SK-N-SH treated with all-trans-retinoic acid at 6 μM for 48 hours (cell line): ENCODE data around the gene ADPRHL1.

Experiments used
- ATAC-seq: fragments of 200-7000 bp; cut with Tn5 transposase; 3 replicates; pipeline ENCODE4 v1.9.1; 2020; ENCODE audit warnings: mild to moderate bottlenecking, moderate library complexity
- ARNTL ChIP-seq: fragments of 450-650 bp; formaldehyde crosslinking; IDR thresholded peaks from 2 replicates; pipeline ENCODE4 v1.5.0; 2020; ENCODE audit warnings: low read depth, mild to moderate bottlenecking, moderate library complexity, borderline replicate concordance
- BACH2 ChIP-seq: fragments of 250-450 bp; sonication (Bioruptor Pico); IDR thresholded peaks from 2 replicates; pipeline ENCODE4 v1.9.0; 2021; ENCODE audit warnings: mild to moderate bottlenecking, borderline replicate concordance
- CSDC2 ChIP-seq: fragments of 250-450 bp; sonication (Bioruptor Pico); IDR thresholded peaks from 2 replicates; pipeline ENCODE4 v1.5.0; 2020; ENCODE audit warnings: mild to moderate bottlenecking, moderate library complexity
- ESRRG ChIP-seq: fragments of 250-450 bp; sonication (Bioruptor Pico); IDR thresholded peaks from 2 replicates; pipeline ENCODE4 v1.6.1; 2021; ENCODE audit warnings: mild to moderate bottlenecking
- GLIS3 ChIP-seq: fragments of 250-450 bp; sonication (Bioruptor Pico); IDR thresholded peaks from 2 replicates; pipeline ENCODE4 v1.5.0; 2020; ENCODE audit warnings: mild to moderate bottlenecking, moderate library complexity
- ISL1 ChIP-seq: fragments of 250-450 bp; sonication (Bioruptor Pico); IDR thresholded peaks from 2 replicates; pipeline ENCODE4 v2.1.2; 2022; ENCODE audit warnings: mild to moderate bottlenecking, moderate library complexity
- OSR1 ChIP-seq: fragments of 250-450 bp; sonication (Bioruptor Pico); IDR thresholded peaks from 2 replicates; pipeline ENCODE4 v1.8.0; 2022; ENCODE audit warnings: moderate library complexity, mild to moderate bottlenecking, inconsistent platforms
- PPARA ChIP-seq: fragments of 250-450 bp; sonication (Bioruptor Pico); IDR thresholded peaks from 2 replicates; pipeline ENCODE4 v1.5.0; 2020; ENCODE audit warnings: mild to moderate bottlenecking, borderline replicate concordance
- RARB ChIP-seq: fragments of 250-450 bp; sonication (Bioruptor Pico); IDR thresholded peaks from 2 replicates; pipeline ENCODE4 v1.8.0; 2021; ENCODE audit warnings: mild to moderate bottlenecking, moderate library complexity
- SNAI2 ChIP-seq: fragments of 250-450 bp; sonication (Bioruptor Pico); IDR thresholded peaks from 2 replicates; pipeline ENCODE4 v1.5.0; 2020; ENCODE audit warnings: mild to moderate bottlenecking, moderate library complexity
- TCF4 ChIP-seq: fragments of 250-450 bp; sonication (Bioruptor Pico); IDR thresholded peaks from 2 replicates; pipeline ENCODE4 v1.8.0; 2021; ENCODE audit warnings: mild to moderate bottlenecking, moderate library complexity, borderline replicate concordance
- TOX ChIP-seq: fragments of 250-450 bp; sonication (Bioruptor Pico); IDR thresholded peaks from 2 replicates; pipeline ENCODE4 v1.8.0; 2021; ENCODE audit warnings: mild to moderate bottlenecking, moderate library complexity, borderline replicate concordance
- ZC3H10 ChIP-seq: fragments of 250-450 bp; sonication (Bioruptor Pico); IDR thresholded peaks from 2 replicates; pipeline ENCODE4 v1.5.1; 2021; ENCODE audit warnings: mild to moderate bottlenecking, moderate library complexity
- ZFP3 ChIP-seq: fragments of 250-450 bp; sonication (Bioruptor Pico); IDR thresholded peaks from 2 replicates; pipeline ENCODE4 v1.5.0; 2020; ENCODE audit warnings: mild to moderate bottlenecking, moderate library complexity
- ZFP30 ChIP-seq: fragments of 450-650 bp; formaldehyde crosslinking; IDR thresholded peaks from 2 replicates; pipeline ENCODE4 v1.5.0; 2022; ENCODE audit warnings: mild to moderate bottlenecking, moderate library complexity
- ZNF565 ChIP-seq: fragments of 450-650 bp; formaldehyde crosslinking; conservative IDR thresholded peaks from 2 replicates; pipeline ENCODE4 v1.5.0; 2020; ENCODE audit warnings: low read depth, mild to moderate bottlenecking, moderate library complexity
- ZNF70 ChIP-seq: fragments of 450-650 bp; formaldehyde crosslinking; IDR thresholded peaks from 2 replicates; pipeline ENCODE4 v1.5.0; 2020; ENCODE audit warnings: mild to moderate bottlenecking, moderate library complexity
- ZNF8 ChIP-seq: fragments of 450-650 bp; formaldehyde crosslinking; IDR thresholded peaks from 2 replicates; pipeline ENCODE4 v1.5.0; 2020; ENCODE audit warnings: mild to moderate bottlenecking, moderate library complexity
- TF ChIP-seq, protein P1 (sequence below): fragments of 250-450 bp; sonication (Bioruptor Pico); IDR thresholded peaks from 2 replicates; pipeline ENCODE4 v1.8.0; 2020; ENCODE audit warnings: mild to moderate bottlenecking, moderate library complexity, borderline replicate concordance
- TF ChIP-seq, protein P2 (sequence below): fragments of 250-450 bp; sonication (Bioruptor Pico); IDR thresholded peaks from 2 replicates; pipeline ENCODE4 v1.8.0; 2021; ENCODE audit warnings: low read depth, mild to moderate bottlenecking, moderate library complexity, borderline replicate concordance
- TF ChIP-seq, protein P3 (sequence below): fragments of 250-450 bp; sonication (Bioruptor Pico); IDR thresholded peaks from 2 replicates; pipeline ENCODE4 v1.5.1; 2021; ENCODE audit warnings: mild to moderate bottlenecking, moderate library complexity
- TF ChIP-seq, protein P4 (sequence below): fragments of 250-450 bp; sonication (Bioruptor Pico); IDR thresholded peaks from 2 replicates; pipeline ENCODE4 v1.5.0; 2020; ENCODE audit warnings: mild to moderate bottlenecking, moderate library complexity
- TF ChIP-seq, protein P5 (sequence below): fragments of 250-450 bp; sonication (Bioruptor Pico); IDR thresholded peaks from 2 replicates; pipeline ENCODE4 v1.5.1; 2020; ENCODE audit warnings: low read depth, mild to moderate bottlenecking, moderate library complexity

Gene ADPRHL1

DNA sequence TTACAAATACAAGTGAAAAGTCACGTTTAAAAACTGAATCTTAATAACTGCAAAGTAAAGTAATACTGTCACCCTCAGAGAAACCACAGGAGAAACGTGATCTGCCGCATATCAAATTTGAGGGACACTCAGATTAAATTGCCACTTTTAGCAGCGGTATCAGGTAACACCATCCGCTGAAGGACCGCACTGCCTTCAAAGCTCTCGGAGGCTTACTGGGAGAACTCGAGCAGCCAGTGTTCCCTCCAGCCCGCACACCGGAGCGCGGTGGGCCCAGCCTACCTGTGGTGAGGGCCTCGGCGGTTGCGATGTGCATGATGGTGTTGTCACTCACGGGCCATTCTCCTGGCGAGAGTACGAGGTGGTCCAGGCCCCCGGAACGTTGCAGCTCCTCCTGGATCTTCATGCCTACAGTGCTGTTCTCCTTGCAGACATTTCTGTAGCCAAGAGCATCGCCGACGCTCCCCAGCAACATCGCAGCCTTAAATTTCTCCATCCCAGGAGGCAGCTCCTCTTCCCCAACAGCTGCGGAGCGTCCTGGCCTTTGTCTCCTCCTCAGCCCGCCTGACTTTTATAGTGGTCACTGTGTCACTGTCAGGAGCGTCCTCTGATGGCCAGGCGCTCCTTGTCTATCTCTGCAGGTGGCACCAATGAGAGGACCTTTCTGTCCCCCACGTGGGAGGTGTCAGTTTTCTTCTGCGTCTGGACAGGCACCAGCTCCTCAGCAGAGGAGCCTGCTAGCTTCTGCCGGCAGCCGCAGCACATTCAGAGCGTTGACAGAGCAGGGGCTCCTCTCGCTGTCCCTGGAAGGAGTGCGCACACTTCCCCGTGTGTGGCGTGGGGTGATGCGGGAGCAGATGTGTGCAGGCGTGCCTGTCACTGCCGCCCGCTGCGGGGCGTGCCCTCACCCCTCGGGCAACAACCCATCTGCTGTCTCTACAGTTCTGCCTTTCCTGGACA, at the start of gene ADPRHL1:
TSS of gene ADPRHL1 (minus strand) at position 547 of the 960 bp plus-strand sequence. CDS start at position 496, 51 bp downstream.
- no peak; the same call in 2 of the 3 replicates for ATAC-seq
- no peak for TF ChIP-seq ESRRG
- TF ChIP-seq, protein P1, sequence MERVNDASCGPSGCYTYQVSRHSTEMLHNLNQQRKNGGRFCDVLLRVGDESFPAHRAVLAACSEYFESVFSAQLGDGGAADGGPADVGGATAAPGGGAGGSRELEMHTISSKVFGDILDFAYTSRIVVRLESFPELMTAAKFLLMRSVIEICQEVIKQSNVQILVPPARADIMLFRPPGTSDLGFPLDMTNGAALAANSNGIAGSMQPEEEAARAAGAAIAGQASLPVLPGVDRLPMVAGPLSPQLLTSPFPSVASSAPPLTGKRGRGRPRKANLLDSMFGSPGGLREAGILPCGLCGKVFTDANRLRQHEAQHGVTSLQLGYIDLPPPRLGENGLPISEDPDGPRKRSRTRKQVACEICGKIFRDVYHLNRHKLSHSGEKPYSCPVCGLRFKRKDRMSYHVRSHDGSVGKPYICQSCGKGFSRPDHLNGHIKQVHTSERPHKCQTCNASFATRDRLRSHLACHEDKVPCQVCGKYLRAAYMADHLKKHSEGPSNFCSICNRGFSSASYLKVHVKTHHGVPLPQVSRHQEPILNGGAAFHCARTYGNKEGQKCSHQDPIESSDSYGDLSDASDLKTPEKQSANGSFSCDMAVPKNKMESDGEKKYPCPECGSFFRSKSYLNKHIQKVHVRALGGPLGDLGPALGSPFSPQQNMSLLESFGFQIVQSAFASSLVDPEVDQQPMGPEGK (CRISPR knock-in tag): no peak
- no peak for TF ChIP-seq GLIS3
- no peak for TF ChIP-seq OSR1
- TF ChIP-seq ZFP30 (CRISPR knock-in tag): no peak
- TF ChIP-seq, protein P2, sequence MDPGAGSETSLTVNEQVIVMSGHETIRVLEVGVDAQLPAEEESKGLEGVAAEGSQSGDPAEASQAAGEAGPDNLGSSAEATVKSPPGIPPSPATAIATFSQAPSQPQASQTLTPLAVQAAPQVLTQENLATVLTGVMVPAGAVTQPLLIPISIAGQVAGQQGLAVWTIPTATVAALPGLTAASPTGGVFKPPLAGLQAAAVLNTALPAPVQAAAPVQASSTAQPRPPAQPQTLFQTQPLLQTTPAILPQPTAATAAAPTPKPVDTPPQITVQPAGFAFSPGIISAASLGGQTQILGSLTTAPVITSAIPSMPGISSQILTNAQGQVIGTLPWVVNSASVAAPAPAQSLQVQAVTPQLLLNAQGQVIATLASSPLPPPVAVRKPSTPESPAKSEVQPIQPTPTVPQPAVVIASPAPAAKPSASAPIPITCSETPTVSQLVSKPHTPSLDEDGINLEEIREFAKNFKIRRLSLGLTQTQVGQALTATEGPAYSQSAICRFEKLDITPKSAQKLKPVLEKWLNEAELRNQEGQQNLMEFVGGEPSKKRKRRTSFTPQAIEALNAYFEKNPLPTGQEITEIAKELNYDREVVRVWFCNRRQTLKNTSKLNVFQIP (CRISPR knock-in tag): no peak
- TF ChIP-seq ZNF70 (CRISPR knock-in tag): no peak
- TF ChIP-seq ARNTL (CRISPR knock-in tag): no peak
- no peak for TF ChIP-seq ZNF565 (CRISPR knock-in tag)
- no peak for TF ChIP-seq SNAI2 (CRISPR knock-in tag)
- no peak for TF ChIP-seq ISL1
- TF ChIP-seq, protein P3, sequence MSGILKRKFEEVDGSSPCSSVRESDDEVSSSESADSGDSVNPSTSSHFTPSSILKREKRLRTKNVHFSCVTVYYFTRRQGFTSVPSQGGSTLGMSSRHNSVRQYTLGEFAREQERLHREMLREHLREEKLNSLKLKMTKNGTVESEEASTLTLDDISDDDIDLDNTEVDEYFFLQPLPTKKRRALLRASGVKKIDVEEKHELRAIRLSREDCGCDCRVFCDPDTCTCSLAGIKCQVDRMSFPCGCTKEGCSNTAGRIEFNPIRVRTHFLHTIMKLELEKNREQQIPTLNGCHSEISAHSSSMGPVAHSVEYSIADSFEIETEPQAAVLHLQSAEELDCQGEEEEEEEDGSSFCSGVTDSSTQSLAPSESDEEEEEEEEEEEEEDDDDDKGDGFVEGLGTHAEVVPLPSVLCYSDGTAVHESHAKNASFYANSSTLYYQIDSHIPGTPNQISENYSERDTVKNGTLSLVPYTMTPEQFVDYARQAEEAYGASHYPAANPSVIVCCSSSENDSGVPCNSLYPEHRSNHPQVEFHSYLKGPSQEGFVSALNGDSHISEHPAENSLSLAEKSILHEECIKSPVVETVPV (CRISPR knock-in tag): no peak
- no peak for TF ChIP-seq ZFP3
- TF ChIP-seq TCF4 (CRISPR knock-in tag): no peak
- TF ChIP-seq PPARA (CRISPR knock-in tag): no peak
- no peak for TF ChIP-seq TOX (CRISPR knock-in tag)
- TF ChIP-seq ZC3H10: no peak
- TF ChIP-seq CSDC2 (CRISPR knock-in tag): no peak

DNA sequence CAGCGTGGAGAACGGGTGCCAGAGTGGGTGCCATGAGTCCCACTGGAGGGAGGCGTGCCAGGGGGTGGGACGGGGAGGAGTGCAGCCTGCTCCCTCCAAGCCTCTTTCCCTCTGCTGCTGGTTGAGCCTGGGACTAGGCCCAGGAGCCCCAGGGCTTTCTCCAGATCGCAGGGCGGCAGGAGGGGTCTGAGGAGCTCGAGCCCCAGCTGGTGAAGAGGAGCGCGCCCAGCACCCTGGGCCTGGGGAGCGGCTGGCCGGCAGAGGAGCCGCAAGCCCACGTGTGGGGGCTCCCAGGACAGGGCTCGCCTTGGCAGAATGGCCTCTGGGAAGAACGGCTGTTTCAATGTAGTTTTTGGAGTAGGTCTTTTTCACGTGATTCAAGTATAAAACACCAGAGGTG, 49.4 kb upstream of the ADPRHL1 start:
- TF ChIP-seq OSR1 (no peak), ZC3H10 (no peak), TCF4 (CRISPR knock-in tag) (no peak), ZFP3 (no peak), PPARA (CRISPR knock-in tag) (no peak)
- ATAC-seq: no peak

DNA sequence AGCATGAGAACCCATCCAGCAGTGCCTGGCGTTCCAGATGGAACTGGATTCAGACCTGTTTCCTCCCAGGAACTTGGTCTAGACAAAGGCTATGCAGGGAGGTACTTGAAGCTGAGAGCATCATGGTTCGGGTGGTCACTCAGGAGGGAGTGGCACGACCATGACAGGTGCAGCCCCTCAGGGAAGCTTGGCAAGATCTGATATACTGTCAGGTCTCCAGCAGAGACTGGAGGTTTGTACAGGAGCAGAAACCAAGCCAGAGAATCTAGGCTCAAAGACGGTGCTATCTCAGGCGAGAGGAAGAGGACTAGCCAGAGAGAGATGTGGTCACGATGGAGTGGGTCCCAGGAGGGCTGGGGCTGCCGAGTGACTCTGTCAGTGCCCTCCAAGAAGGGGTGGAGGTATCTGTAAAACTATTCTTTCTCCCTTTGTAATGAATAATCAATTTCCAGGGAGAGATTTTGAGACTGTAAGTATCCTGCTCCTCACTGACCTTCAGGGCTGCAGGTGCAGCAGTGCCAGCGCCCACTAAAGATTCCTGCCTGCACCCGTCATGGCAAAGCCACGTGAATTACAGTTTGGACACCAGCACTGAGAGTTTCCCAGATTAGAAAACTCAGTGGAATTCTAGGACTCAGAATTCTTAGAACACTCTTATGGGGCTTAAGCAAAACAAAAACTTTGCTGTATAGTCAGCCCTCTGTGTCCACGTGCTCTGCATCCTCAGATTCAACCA, 47.4 kb upstream of the ADPRHL1 start:
- ATAC-seq: no peak
- TF ChIP-seq TCF4 (CRISPR knock-in tag): no peak
- no peak for TF ChIP-seq ZFP30 (CRISPR knock-in tag)
- TF ChIP-seq RARB (CRISPR knock-in tag): no peak
- no peak for TF ChIP-seq ARNTL (CRISPR knock-in tag)
- TF ChIP-seq, protein P4, sequence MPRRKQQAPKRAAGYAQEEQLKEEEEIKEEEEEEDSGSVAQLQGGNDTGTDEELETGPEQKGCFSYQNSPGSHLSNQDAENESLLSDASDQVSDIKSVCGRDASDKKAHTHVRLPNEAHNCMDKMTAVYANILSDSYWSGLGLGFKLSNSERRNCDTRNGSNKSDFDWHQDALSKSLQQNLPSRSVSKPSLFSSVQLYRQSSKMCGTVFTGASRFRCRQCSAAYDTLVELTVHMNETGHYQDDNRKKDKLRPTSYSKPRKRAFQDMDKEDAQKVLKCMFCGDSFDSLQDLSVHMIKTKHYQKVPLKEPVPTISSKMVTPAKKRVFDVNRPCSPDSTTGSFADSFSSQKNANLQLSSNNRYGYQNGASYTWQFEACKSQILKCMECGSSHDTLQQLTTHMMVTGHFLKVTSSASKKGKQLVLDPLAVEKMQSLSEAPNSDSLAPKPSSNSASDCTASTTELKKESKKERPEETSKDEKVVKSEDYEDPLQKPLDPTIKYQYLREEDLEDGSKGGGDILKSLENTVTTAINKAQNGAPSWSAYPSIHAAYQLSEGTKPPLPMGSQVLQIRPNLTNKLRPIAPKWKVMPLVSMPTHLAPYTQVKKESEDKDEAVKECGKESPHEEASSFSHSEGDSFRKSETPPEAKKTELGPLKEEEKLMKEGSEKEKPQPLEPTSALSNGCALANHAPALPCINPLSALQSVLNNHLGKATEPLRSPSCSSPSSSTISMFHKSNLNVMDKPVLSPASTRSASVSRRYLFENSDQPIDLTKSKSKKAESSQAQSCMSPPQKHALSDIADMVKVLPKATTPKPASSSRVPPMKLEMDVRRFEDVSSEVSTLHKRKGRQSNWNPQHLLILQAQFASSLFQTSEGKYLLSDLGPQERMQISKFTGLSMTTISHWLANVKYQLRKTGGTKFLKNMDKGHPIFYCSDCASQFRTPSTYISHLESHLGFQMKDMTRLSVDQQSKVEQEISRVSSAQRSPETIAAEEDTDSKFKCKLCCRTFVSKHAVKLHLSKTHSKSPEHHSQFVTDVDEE (CRISPR knock-in tag): no peak
- TF ChIP-seq ZFP3: no peak
- TF ChIP-seq, protein P5, sequence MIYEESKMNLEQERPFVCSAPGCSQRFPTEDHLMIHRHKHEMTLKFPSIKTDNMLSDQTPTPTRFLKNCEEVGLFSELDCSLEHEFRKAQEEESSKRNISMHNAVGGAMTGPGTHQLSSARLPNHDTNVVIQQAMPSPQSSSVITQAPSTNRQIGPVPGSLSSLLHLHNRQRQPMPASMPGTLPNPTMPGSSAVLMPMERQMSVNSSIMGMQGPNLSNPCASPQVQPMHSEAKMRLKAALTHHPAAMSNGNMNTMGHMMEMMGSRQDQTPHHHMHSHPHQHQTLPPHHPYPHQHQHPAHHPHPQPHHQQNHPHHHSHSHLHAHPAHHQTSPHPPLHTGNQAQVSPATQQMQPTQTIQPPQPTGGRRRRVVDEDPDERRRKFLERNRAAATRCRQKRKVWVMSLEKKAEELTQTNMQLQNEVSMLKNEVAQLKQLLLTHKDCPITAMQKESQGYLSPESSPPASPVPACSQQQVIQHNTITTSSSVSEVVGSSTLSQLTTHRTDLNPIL (CRISPR knock-in tag): no peak
- TF ChIP-seq, protein P3 (CRISPR knock-in tag): no peak
- TF ChIP-seq SNAI2 (CRISPR knock-in tag): no peak
- TF ChIP-seq BACH2: no peak
- no peak for TF ChIP-seq PPARA (CRISPR knock-in tag)
- TF ChIP-seq OSR1: no peak
- TF ChIP-seq ISL1: no peak
- TF ChIP-seq ZNF565 (CRISPR knock-in tag): no peak
- no peak for TF ChIP-seq ZC3H10
- no peak for TF ChIP-seq ZNF8 (CRISPR knock-in tag)
- no peak for TF ChIP-seq ESRRG
